Astrocyte of the cerebellum (primary cell): ENCODE results near the gene RBPMS2.
A peak's percentile ranks its signal among the peaks of the same experiment; 100 is the strongest.
"Not testable (repeated sequence)": the region's sequence is repeated elsewhere in the genome, so short reads cannot be mapped to it uniquely, and the experiment has no call there.

Source experiments
- DNase-seq: peaks from one replicate; pipeline ENCODE4 v3.0.0-alpha.2; 2011; ENCODE audit warnings: low read depth
- H3K4me3 ChIP-seq: 2 replicates; pipeline ENCODE4 v1.5.1; 2011; ENCODE audit warnings: mild to moderate bottlenecking, low read depth, low read length, moderate library complexity
- CTCF ChIP-seq: IDR thresholded peaks from 2 replicates; pipeline ENCODE4 v1.5.1; 2012; ENCODE audit warnings: low read length, low read depth, moderate library complexity, mild to moderate bottlenecking; ENCODE audit errors: missing control alignments
- in situ Hi-C: cut with HindIII; loops from 2 replicates; pipeline ENCODE4 v1.10.0; 2017; ENCODE audit warnings: low sequenced_read_pairs

Gene RBPMS2

GRCh38 chr15:64742385-64742784 lies 33.0 kb downstream of the RBPMS2 start:
- TF ChIP-seq CTCF, result no peak
- in situ Hi-C loops, result no loop called here
- no peak for DNase-seq
- no peak overlapping the region for H3K4me3 ChIP-seq

GRCh38 chr15:64741708-64742107 lies 33.7 kb downstream of the RBPMS2 start:
- DNase-seq, H3K4me3 ChIP-seq, in situ Hi-C loops: not testable (repeated sequence)

- in situ Hi-C loops, result no loop called here
- peak; percentile 24 for TF ChIP-seq CTCF
- H3K4me3 ChIP-seq, result no peak overlapping the region
- no peak for DNase-seq
These were observed 34.8 kb downstream of the RBPMS2 start for GRCh38 chr15:64740311-64741170.

- DNase-seq, result no peak
- in situ Hi-C loops, result no loop called here
- H3K4me3 ChIP-seq, result no peak overlapping the region
- TF ChIP-seq CTCF, result no peak
These were observed 35.7 kb downstream of the RBPMS2 start for GRCh38 chr15:64739577-64740143.

- H3K4me3 ChIP-seq, result no peak overlapping the region
- no peak for TF ChIP-seq CTCF
- in situ Hi-C loops, result no loop called here
- no peak for DNase-seq
These were observed 36.2 kb downstream of the RBPMS2 start for GRCh38 chr15:64739156-64739555.

- TF ChIP-seq CTCF, result no peak
- in situ Hi-C loops, result no loop called here
- H3K4me3 ChIP-seq, result no peak overlapping the region
- DNase-seq, result no peak
These were observed 36.9 kb downstream of the RBPMS2 start for GRCh38 chr15:64738226-64739095.
